Neural cell (in vitro differentiated cells): ENCODE measurements around the gene ARHGEF1.

Source experiments
- CTCF ChIP-seq: fragments of 450-650 bp; IDR thresholded peaks from 2 replicates; pipeline ENCODE4 v1.5.1; 2014; ENCODE audit warnings: antibody characterized with exemption, mild to moderate bottlenecking, moderate library complexity; ENCODE audit not compliant: poor library complexity, severe bottlenecking
- EZH2 ChIP-seq: fragments of 200-600, 300-800 bp; shearing (Covaris generic), sonication (generic); IDR thresholded peaks from 2 replicates; pipeline ENCODE4 v1.6.1; 2014; ENCODE audit warnings: antibody characterized with exemption, low read length, borderline replicate concordance, mild to moderate bottlenecking; ENCODE audit not compliant: insufficient read depth, poor library complexity, severe bottlenecking
- POLR2AphosphoS5 ChIP-seq: IDR thresholded peaks from 2 replicates; pipeline ENCODE4 v1.6.1; 2012
- REST ChIP-seq: IDR thresholded peaks from 2 replicates; pipeline ENCODE4 v1.6.1; 2012; ENCODE audit warnings: borderline replicate concordance

- TF ChIP-seq CTCF (no peak), POLR2AphosphoS5 (no peak), EZH2 (no peak), REST (no peak)
These were observed 21.1 kb upstream of the ARHGEF1 start for GRCh38 chr19:41861846-41862245.
